ENCODE measurements around the gene TAF3.

- no peak for TF ChIP-seq ZNF658 (tag by site-specific recombination; IDR thresholded peaks at IDR 0.05)
- TF ChIP-seq YY1 (tag by site-specific recombination; IDR thresholded peaks at IDR 0.05) = no peak
- no peak for TF ChIP-seq ZNF24 (tag by site-specific recombination; IDR thresholded peaks at IDR 0.05)
- TF ChIP-seq ZNF132 (tag by site-specific recombination; IDR thresholded peaks at IDR 0.05; ENCODE audit: borderline replicate concordance) = no peak
- TF ChIP-seq GFI1B (tag by site-specific recombination; IDR thresholded peaks at IDR 0.05) = no peak
- no peak for TF ChIP-seq SCRT1 (tag by site-specific recombination; IDR thresholded peaks at IDR 0.05; ENCODE audit: borderline replicate concordance)
- no peak for TF ChIP-seq ZNF777 (tag by site-specific recombination; IDR thresholded peaks at IDR 0.05; ENCODE audit: borderline replicate concordance)
Observed at GRCh38 chr10:8066124-8066523, 247.8 kb downstream of the TAF3 start.

Data from HEK293 (cell line).